Measurements from ENCODE around the gene REXO4. TPM values are rescaled to one million over a fixed set of nuclear protein-coding genes. Genes with fewer than 3 reads are reported as not detected.

REXO4 gene
- total and polyA plus RNA-seq, 4 donors = 7.4 to 12.1 (median 9.1) TPM

- Histone ChIP-seq H3K27me3 (ENCODE audit: control insufficient read depth in 4 of 4, insufficient read depth in 4 of 4, low read length in 3 of 4) (no peaks in the 10 kb centered on the region), H3K4me1 (ENCODE audit: control insufficient read depth in 4 of 4, insufficient read depth in 4 of 4, low read length in 3 of 4) (peaks cover 5 to 25% (median 20%) of the 10 kb centered on the region in 4 donors), H3K4me3 (ENCODE audit: low read depth in 1 of 3, low read length in 3 of 3) (no peak overlapping the region), H3K27ac (ENCODE audit: low read depth in 1 of 2, low read length in 2 of 2) (no peak overlapping the region), H3K9ac (ENCODE audit: low read depth in 1 of 2, low read length in 2 of 2) (no peak overlapping the region), H3K9me3 (ENCODE audit: control insufficient read depth in 4 of 4, low read length in 3 of 4) (no peaks in the 10 kb centered on the region), H3K36me3 (ENCODE audit: control insufficient read depth in 4 of 4, insufficient read depth in 3 of 4, low read depth in 1 of 4, low read length in 3 of 4) (peaks cover 14 to 34% (median 18%) of the 10 kb centered on the region in 4 donors)
- TF ChIP-seq ZBTB33 (IDR thresholded peaks at IDR 0.05) (no peak), HNF4G (IDR thresholded peaks at IDR 0.05) (no peak), SP1 (IDR thresholded peaks at IDR 0.05) (no peak), REST (IDR thresholded peaks at IDR 0.05) (no peak), JUND (IDR thresholded peaks at IDR 0.05) (no peak), EGR1 (IDR thresholded peaks at IDR 0.05; ENCODE audit: low read depth in 2 of 2) (no peak), RXRA (IDR thresholded peaks at IDR 0.05) (no peak), RAD21 (IDR thresholded peaks at IDR 0.05) (no peak), MAX (IDR thresholded peaks at IDR 0.05) (no peak), GABPA (IDR thresholded peaks at IDR 0.05 in 1 of 2, conservative IDR thresholded peaks at IDR 0.05 in 1 of 2) (no peak), HNF4A (conservative IDR thresholded peaks at IDR 0.05) (no peak), YY1 (IDR thresholded peaks at IDR 0.05) (no peak), TAF1 (conservative IDR thresholded peaks at IDR 0.05) (no peak)
- TF ChIP-seq, protein P1, sequence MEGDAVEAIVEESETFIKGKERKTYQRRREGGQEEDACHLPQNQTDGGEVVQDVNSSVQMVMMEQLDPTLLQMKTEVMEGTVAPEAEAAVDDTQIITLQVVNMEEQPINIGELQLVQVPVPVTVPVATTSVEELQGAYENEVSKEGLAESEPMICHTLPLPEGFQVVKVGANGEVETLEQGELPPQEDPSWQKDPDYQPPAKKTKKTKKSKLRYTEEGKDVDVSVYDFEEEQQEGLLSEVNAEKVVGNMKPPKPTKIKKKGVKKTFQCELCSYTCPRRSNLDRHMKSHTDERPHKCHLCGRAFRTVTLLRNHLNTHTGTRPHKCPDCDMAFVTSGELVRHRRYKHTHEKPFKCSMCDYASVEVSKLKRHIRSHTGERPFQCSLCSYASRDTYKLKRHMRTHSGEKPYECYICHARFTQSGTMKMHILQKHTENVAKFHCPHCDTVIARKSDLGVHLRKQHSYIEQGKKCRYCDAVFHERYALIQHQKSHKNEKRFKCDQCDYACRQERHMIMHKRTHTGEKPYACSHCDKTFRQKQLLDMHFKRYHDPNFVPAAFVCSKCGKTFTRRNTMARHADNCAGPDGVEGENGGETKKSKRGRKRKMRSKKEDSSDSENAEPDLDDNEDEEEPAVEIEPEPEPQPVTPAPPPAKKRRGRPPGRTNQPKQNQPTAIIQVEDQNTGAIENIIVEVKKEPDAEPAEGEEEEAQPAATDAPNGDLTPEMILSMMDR (IDR thresholded peaks at IDR 0.05; ENCODE audit: low read depth, low read length, missing input control) = no peak
- TF ChIP-seq, protein P2, sequence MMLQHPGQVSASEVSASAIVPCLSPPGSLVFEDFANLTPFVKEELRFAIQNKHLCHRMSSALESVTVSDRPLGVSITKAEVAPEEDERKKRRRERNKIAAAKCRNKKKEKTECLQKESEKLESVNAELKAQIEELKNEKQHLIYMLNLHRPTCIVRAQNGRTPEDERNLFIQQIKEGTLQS (IDR thresholded peaks at IDR 0.05) = no peak
- WGBS = 84% methylated on average over 1 of the region's 1 CpG
- DNase-seq (ENCODE audit: low spot score) = no peak
Observed at GRCh38 chr9:133415170-133415569, 2.6 kb downstream of the REXO4 start.

DNA sequence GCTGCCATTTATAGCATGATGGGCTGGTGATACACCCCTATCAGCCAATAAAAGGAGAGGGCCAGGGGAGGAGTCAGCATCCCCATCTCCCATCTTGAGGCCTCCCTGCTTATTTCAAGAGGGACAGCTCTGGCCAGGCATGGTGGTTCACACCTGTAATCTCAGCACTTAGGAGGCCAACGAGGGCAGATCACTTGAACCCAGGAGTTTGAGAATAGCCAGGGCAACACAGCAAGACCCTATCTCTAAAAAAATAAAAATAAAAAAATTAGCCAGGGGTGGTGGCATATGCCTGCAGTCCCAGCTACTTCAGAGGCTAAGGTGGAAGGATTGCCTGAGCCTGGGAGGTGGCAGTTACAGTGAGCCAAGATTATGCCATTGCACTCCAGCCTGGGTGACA, 9.8 kb downstream of the REXO4 start:
- no peaks in the 10 kb centered on the region for H3K27me3 ChIP-seq (ENCODE audit: control insufficient read depth in 4 of 4, insufficient read depth in 4 of 4, low read length in 3 of 4)
- H3K4me1 ChIP-seq (ENCODE audit: control insufficient read depth in 4 of 4, insufficient read depth in 4 of 4, low read length in 3 of 4) = peaks cover 0 to 17% (median 9%) of the 10 kb centered on the region in 4 donors
- peaks cover 16 to 49% (median 24%) of the 10 kb centered on the region in 4 donors for H3K36me3 ChIP-seq (ENCODE audit: control insufficient read depth in 4 of 4, insufficient read depth in 3 of 4, low read depth in 1 of 4, low read length in 3 of 4)
- DNase-seq (ENCODE audit: low spot score) = no peak
- H3K27ac ChIP-seq (ENCODE audit: low read depth in 1 of 2, low read length in 2 of 2) = no peak overlapping the region
- 93% methylated on average over 1 of the region's 1 CpG for WGBS
- H3K9me3 ChIP-seq (ENCODE audit: control insufficient read depth in 4 of 4, low read length in 3 of 4) = no peaks in the 10 kb centered on the region
- H3K4me3 ChIP-seq (ENCODE audit: low read depth in 1 of 3, low read length in 3 of 3) = no peak overlapping the region
- H3K9ac ChIP-seq (ENCODE audit: low read depth in 1 of 2, low read length in 2 of 2) = no peak overlapping the region
- TF ChIP-seq, protein P1 (IDR thresholded peaks at IDR 0.05; ENCODE audit: low read depth, low read length, missing input control) = no peak
- TF ChIP-seq REST (IDR thresholded peaks at IDR 0.05) (no peak), YY1 (IDR thresholded peaks at IDR 0.05) (no peak), RXRA (IDR thresholded peaks at IDR 0.05) (no peak), MAX (IDR thresholded peaks at IDR 0.05) (no peak), GABPA (IDR thresholded peaks at IDR 0.05 in 1 of 2, conservative IDR thresholded peaks at IDR 0.05 in 1 of 2) (no peak), HNF4G (IDR thresholded peaks at IDR 0.05) (no peak)
